ENCODE data around the gene IL18RAP. TPM values are rescaled to one million over a fixed set of nuclear protein-coding genes. Genes with fewer than 3 reads are reported as not detected.
A peak's percentile ranks its signal among the peaks of the same experiment; 100 is the strongest.

The IL18RAP gene
- total RNA-seq, 6 donors from 2014 or later: 8.0 to 16.3 (median 10.9) TPM

- no peak for TF ChIP-seq EP300 (IDR thresholded peaks at IDR 0.05)
- TF ChIP-seq POLR2A (IDR thresholded peaks at IDR 0.05): no peak
- no peak for TF ChIP-seq POLR2AphosphoS5 (IDR thresholded peaks at IDR 0.05)
- TF ChIP-seq CTCF (IDR thresholded peaks at IDR 0.05): no peak
- no peak overlapping the region for H3K4me3 ChIP-seq
- ATAC-seq (ENCODE audit: low FRiP score in 2 of 2) (peak in 1 of 2 donors; percentile 43), DNase-seq (no peak)
- no peaks in the 10 kb centered on the region for H3K27me3 ChIP-seq
- no peaks in the 10 kb centered on the region for H3K4me1 ChIP-seq
- 95% methylated on average over 2 to 3 of the region's 3 CpGs for WGBS, 2 donors
- H3K27ac ChIP-seq: no peak overlapping the region
- H3K36me3 ChIP-seq: peaks cover 0 to 70% (median 4%) of the 10 kb centered on the region in 4 donors
- H3K9me3 ChIP-seq: peaks cover 3 to 20% (median 10%) of the 10 kb centered on the region in 4 donors
These were observed 36.0 kb upstream of the IL18RAP start for GRCh38 chr2:102386867-102387541.

GRCh38 chr2:102387763-102388546 lies 35.0 kb upstream of the IL18RAP start:
- ATAC-seq (ENCODE audit: low FRiP score in 2 of 2): peak in 1 of 2 donors; percentile 66
- 85 to 98% methylated on average over 6 to 7 of the region's 7 CpGs for WGBS, 2 donors
- no peak overlapping the region for H3K4me3 ChIP-seq
- no peaks in the 10 kb centered on the region for H3K4me1 ChIP-seq
- peaks cover 0 to 64% (median 4%) of the 10 kb centered on the region in 4 donors for H3K36me3 ChIP-seq
- no peak for DNase-seq
- H3K9me3 ChIP-seq: peaks cover 3 to 14% (median 8%) of the 10 kb centered on the region in 4 donors
- H3K27me3 ChIP-seq: no peaks in the 10 kb centered on the region
- TF ChIP-seq EP300 (IDR thresholded peaks at IDR 0.05) (no peak), POLR2A (IDR thresholded peaks at IDR 0.05) (no peak), POLR2AphosphoS5 (IDR thresholded peaks at IDR 0.05) (no peak), CTCF (IDR thresholded peaks at IDR 0.05) (no peak)
- H3K27ac ChIP-seq: no peak overlapping the region

- DNase-seq (no peak), ATAC-seq (ENCODE audit: low FRiP score in 2 of 2) (no peak)
- WGBS, 2 donors: 70 to 76% methylated on average over 2 of the region's 2 CpGs
- TF ChIP-seq EP300 (IDR thresholded peaks at IDR 0.05): no peak
- TF ChIP-seq POLR2AphosphoS5 (IDR thresholded peaks at IDR 0.05): no peak
- TF ChIP-seq POLR2A (IDR thresholded peaks at IDR 0.05): no peak
- TF ChIP-seq CTCF (IDR thresholded peaks at IDR 0.05): no peak
- Histone ChIP-seq H3K27ac (peak overlapping the region in 1 of 4 donors; percentile 8), H3K4me3 (no peak overlapping the region), H3K27me3 (no peaks in the 10 kb centered on the region), H3K9me3 (no peaks in the 10 kb centered on the region), H3K4me1 (no peaks in the 10 kb centered on the region), H3K36me3 (peaks cover 0 to 38% (median 4%) of the 10 kb centered on the region in 4 donors)
These were observed 31.4 kb upstream of the IL18RAP start for GRCh38 chr2:102391565-102391964.

GRCh38 chr2:102392096-102392495 lies 30.9 kb upstream of the IL18RAP start:
- H3K36me3 ChIP-seq: peaks cover 0 to 38% (median 4%) of the 10 kb centered on the region in 4 donors
- peak overlapping the region in 1 of 4 donors; percentile 8 for H3K27ac ChIP-seq
- H3K9me3 ChIP-seq: no peaks in the 10 kb centered on the region
- DNase-seq (no peak), ATAC-seq (ENCODE audit: low FRiP score in 2 of 2) (no peak)
- no peaks in the 10 kb centered on the region for H3K27me3 ChIP-seq
- TF ChIP-seq POLR2A (IDR thresholded peaks at IDR 0.05): no peak
- TF ChIP-seq CTCF (IDR thresholded peaks at IDR 0.05): no peak
- no peak for TF ChIP-seq POLR2AphosphoS5 (IDR thresholded peaks at IDR 0.05)
- no peak for TF ChIP-seq EP300 (IDR thresholded peaks at IDR 0.05)
- no peak overlapping the region for H3K4me3 ChIP-seq
- H3K4me1 ChIP-seq: no peaks in the 10 kb centered on the region
- 77 to 98% methylated on average over 3 of the region's 3 CpGs for WGBS, 2 donors

Data from upper lobe of left lung (tissue), 6 donors.